Activated naive CD4-positive, alpha-beta T cell treated with anti-CD3 and anti-CD28 coated beads, Interleukin-2, amount 50 U/mL, for 72 hours (primary cell): ENCODE measurements around the gene SERPINA10. TPM values are rescaled to one million over a fixed set of nuclear protein-coding genes. Genes with fewer than 3 reads are reported as not detected.
"Not testable (repeated sequence)": the region's sequence is repeated elsewhere in the genome, so short reads cannot be mapped to it uniquely, and the experiment has no call there.

Experiments
- ATAC-seq, 2 donors: fragments of 150-1000 bp; cut with Tn5 transposase; 2 replicates each; pipeline ENCODE4 v1.10.0; 2021; ENCODE audit warnings: mild to moderate bottlenecking in 2 of 2, moderate library complexity in 2 of 2
- DNase-seq, 2 donors: peaks; one replicate each; pipeline ENCODE4 v3.0.0; 2021 to 2022; ENCODE audit warnings: low spot score in 2 of 2
- H3K27ac Mint-ChIP-seq, 2 donors: one replicate each; pipeline ENCODE4 v1.8.0; 2022; ENCODE audit warnings: mild to moderate bottlenecking in 2 of 2, mixed read lengths in 2 of 2
- H3K36me3 Mint-ChIP-seq, 2 donors: one replicate each; pipeline ENCODE4 v1.8.0; 2022; ENCODE audit warnings: mixed read lengths in 2 of 2
- H3K9me3 Mint-ChIP-seq, 2 donors: one replicate each; pipeline ENCODE4 v1.8.0; 2022; ENCODE audit warnings: mixed read lengths in 2 of 2
- total RNA-seq, 2 donors: library from RNA; stranded (reverse); gene quantifications; one replicate each; pipeline ENCODE4 v1.2.3, GENCODE V29; 2022

SERPINA10 gene
- total RNA-seq, 2 donors from 2014 or later = not detected

DNA sequence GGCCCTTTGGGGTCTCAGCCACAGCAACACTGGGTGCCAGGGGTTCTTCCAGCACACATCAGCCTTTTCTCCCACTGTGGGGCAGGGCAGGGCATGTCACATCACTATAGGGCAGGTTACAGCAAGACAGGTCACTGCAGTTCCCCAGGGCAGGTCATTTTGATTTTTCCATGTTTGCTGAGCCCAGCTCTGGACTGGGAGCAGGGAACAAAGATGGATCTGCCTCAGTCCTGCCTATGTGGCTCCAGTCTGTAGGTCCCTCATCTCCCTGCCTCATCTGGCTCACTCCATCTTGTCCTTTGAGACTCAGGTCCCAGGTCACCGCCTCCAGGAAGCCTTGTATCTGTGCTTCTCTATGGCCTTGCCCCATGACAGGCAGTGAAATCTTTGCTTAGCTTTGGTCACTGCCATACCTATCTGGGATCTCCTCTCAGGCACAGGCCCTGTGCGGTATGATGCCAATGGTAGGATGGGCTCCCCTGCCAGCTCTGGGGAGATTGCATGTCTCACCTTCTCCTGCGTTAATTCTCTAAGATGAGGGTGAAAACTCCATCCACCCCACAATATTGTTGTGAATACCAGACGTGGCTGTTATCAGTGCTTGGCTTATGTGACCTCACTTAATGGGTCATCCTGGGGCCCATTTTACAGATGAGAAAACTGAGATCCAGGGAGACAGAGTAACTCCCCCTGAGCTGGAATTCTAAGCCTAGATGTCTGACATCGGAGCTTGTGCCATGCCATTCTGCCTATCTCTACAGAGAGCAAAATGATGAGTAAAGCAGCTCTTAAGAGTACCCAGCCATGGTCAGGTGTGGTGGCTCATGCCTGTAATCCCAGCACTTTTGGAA is 28.6 kb upstream of the SERPINA10 start:
- Mint-ChIP-seq H3K27ac (peak overlapping the region in 1 of 2 donors; percentile 12), H3K36me3 (no peaks in the 10 kb centered on the region), H3K9me3 (no peaks in the 10 kb centered on the region)
- no peak for DNase-seq
- no peak for ATAC-seq

DNA sequence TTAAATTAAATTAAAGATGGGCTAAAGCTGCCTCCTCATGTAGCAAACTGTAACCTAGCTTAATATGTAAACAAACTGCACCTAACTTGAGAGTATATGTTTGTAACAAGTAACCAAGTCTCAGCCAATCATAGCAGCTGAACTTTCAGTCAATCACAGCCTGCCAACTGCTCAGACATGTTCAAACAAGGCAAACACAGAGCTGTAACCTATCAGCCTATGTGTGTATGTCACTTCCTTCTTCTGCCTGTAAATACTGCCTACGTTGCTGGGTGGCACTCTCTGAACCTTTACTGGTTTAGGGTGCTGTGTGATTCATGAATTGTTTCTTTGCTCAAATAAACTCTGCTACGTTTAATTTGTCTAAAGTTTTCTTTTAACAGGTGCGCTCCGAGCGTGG is 27.2 kb upstream of the SERPINA10 start:
- H3K9me3 Mint-ChIP-seq = no peaks in the 10 kb centered on the region
- no peaks in the 10 kb centered on the region for H3K36me3 Mint-ChIP-seq
- DNase-seq (no peak), ATAC-seq (no peak)
- H3K27ac Mint-ChIP-seq = no peak overlapping the region

DNA sequence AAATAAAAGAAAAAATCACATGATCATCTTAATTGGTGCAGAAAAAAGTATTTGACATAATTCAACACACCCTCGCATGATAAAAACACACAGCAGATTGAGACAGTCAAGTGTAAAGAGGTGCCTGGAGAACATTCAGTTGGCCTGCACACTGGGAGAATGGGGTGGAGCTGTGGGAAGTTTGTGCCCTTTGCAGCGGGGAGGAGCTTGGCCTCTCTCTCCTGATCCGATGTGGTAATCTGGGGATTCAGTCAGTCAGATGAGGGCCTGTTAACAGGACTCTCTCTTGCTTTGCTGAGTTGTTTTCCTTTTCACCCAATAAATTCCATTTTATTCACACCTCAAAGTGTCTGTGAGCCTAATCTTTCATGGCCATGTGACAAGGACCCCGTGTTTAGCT is 24.2 kb upstream of the SERPINA10 start:
- no peak for DNase-seq
- no peak for ATAC-seq
- Mint-ChIP-seq H3K36me3 (no peaks in the 10 kb centered on the region), H3K27ac (no peak overlapping the region), H3K9me3 (no peaks in the 10 kb centered on the region)

DNA sequence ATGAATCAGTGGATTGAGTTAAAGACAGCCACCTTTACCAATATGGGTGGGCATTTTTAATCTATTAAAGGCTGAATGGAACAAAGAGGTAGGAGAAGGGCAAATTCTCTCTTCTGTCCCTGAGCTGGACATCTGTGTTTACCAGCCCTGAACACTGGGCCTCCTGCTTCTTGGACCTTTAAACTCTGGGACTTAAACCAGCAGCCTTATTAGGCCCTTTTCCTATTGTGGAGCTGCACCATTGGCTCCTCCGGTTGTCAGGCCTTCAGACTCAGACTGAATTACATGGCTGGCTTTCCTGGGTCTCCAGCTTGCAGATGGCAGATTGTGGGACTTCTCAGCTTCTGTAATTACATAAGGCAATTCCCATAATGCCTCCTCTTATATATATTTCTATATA is 23.6 kb upstream of the SERPINA10 start:
- H3K36me3 Mint-ChIP-seq = no peaks in the 10 kb centered on the region
- H3K9me3 Mint-ChIP-seq = no peaks in the 10 kb centered on the region
- no peak overlapping the region for H3K27ac Mint-ChIP-seq
- DNase-seq (no peak), ATAC-seq (no peak)

DNA sequence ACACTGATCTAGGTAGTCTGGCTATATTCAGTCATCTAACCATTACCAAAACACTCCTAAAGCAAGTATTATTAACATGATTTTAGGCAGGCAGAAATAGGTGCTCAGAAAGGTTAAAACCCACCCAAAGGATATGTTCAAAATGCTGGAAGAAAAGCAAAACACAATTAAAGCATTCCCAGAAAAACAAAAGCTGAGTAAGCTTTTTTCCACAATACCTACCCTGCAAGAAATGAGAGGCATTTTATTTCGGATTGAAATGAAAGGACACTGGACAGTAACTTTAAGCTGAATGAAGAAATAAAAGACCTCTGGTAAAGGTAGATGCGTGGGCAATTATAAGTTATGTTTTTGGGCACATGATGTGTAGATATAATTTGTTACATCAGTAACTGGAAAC is 21.8 kb upstream of the SERPINA10 start:
- DNase-seq (no peak), ATAC-seq (no peak)
- H3K9me3 Mint-ChIP-seq = no peaks in the 10 kb centered on the region
- H3K36me3 Mint-ChIP-seq = no peaks in the 10 kb centered on the region
- no peak overlapping the region for H3K27ac Mint-ChIP-seq

DNA sequence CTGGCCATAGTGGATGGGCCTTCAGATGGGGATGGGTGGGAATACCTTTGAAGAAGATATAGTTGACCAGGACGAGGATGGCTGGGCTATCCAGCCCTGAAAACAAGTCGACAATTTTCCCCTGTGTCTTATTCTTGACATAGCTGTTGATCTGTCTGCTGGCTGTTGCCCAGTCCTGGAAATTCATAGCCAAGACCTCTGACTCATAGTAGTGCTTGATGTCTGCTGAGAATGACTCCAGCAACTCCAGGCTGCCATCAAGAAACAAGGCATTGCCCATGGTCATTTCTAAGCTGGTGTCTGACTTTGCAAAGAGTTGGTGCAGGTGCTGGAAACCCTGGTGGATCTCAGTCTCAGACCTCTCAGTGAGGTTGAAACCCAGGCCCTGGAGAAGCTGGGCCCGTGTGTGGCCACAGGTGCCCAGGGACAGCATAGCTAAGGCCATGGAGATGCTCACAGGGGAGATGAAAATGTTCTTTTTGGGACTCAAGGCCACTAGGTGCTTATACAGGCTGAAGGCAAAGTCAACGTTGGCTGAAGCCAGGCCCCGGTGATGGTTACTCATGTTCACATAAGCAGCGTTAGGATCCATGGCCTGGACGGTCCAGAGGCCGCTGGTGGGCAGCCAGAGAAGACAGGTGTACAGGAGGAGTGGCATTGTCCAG is 21.1 kb upstream of the SERPINA10 start:
- no peak for DNase-seq
- Mint-ChIP-seq H3K36me3 (no peaks in the 10 kb centered on the region), H3K9me3 (peaks cover 0 to 1% of the 10 kb centered on the region in 2 donors), H3K27ac (no peak overlapping the region)
- no peak for ATAC-seq

DNA sequence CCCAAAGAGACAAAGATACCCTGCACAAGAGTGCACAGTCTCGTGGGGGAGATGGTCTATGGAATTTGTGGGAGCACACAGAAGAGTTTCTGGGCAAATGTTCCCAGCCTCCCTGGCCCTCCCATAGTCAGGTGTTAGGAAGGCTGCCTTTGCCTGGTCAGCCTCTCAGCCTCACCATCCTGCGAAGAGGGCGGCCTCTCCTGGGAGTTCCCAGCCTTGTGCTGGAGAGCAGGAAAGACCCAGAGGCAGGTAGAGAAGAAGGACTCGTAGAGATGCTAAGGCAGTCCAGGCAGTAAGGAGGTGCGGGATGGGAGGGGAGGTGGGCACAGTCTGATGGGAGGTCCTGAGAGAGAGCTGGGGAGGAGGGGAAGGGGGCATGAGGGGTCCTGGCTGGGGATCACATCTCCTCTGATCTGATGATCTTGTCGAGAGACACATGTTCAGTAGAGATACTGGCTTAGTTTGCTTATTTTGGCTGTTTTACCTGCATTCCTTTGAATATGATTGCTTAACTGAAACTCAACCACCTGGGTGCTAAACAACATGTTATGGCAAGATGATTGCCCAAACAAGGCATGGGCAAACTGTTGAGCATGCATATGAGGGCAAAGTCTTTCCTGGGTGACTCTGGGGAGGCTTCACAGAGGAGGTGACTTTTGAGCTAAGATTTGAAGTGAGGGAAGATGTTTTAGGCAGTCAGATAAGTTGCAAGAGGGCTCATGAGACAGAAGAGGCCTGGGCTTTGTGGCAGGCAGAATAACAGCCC is 19.6 kb upstream of the SERPINA10 start:
- DNase-seq (no peak), ATAC-seq (no peak)
- H3K9me3 Mint-ChIP-seq = peaks cover 4 to 8% of the 10 kb centered on the region in 2 donors
- H3K36me3 Mint-ChIP-seq = no peaks in the 10 kb centered on the region
- H3K27ac Mint-ChIP-seq = no peak overlapping the region

DNA sequence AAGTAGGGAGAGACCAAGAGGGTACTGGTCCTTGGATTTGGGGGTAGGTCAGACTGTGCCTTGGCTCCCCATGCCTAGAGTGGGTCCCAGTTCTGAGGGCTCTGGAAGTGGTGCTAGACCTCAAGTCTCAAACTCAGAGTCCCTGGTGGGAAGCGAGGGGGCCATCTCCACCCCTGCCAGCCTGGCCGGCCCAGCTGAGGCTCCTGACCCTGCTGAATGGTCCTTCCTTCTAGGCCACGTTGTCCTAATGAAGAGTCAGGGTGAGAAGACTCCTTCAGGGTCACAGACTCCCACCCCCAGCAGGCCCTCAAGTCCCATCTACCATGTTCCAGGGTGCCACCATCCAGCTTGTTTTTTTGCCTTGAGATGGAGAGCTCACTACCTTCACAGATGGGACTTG is 17.2 kb upstream of the SERPINA10 start:
- Mint-ChIP-seq H3K36me3 (no peaks in the 10 kb centered on the region), H3K27ac (no peak overlapping the region), H3K9me3 (peaks cover 9 to 11% of the 10 kb centered on the region in 2 donors)
- no peak for DNase-seq
- ATAC-seq = no peak

DNA sequence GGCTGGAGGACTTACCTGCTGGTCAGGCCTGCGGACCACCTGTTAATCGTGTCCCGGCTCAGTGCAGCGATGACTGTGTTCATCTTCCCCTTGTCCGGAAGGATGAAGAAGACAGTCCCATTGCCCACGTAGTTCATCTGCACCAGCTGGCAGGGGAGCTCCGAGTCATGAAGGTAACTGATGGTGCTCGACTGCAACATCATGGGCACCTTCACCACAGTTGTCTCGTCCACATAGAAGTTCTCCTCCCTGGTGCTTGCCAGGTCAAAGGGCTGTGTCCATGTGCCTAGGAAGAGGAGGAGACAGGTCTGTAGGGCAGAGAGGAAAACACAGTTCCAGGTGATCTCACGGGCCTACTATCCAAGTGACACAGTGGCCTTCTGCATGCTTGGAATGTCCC is 16.7 kb upstream of the SERPINA10 start:
- DNase-seq (no peak), ATAC-seq (no peak)
- Mint-ChIP-seq H3K27ac (no peak overlapping the region), H3K36me3 (no peaks in the 10 kb centered on the region), H3K9me3 (peaks cover 9 to 11% of the 10 kb centered on the region in 2 donors)

DNA sequence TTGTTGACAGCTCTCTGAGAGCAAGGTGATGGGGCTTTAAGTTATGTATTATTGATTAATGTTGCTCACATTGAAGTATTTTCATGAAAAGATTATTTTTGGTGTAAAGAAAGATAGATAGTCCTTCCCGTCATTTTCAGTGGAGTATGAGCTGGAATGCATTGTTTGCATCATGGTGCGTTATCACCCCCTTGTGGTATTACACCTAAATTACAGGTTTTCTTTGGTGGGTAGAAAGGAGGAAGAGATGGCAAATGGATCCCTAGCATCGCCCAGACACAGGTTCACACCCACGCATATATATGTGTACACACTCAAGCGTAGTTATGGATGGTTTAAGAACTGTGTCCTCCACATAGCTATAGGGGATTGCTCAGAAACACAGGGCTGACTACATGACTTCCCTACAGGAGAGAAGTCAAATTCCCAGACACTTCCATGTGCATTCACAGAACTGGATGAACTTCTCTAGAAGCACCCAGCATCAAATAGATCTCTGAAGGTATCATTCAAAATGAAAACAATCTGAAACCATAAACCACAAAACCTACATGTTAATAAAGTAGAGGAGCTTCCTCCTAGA is 14.4 kb upstream of the SERPINA10 start:
- no peak for DNase-seq
- no peaks in the 10 kb centered on the region for H3K36me3 Mint-ChIP-seq
- H3K27ac Mint-ChIP-seq = no peak overlapping the region
- H3K9me3 Mint-ChIP-seq = peaks cover 9 to 11% of the 10 kb centered on the region in 2 donors
- no peak for ATAC-seq

DNA sequence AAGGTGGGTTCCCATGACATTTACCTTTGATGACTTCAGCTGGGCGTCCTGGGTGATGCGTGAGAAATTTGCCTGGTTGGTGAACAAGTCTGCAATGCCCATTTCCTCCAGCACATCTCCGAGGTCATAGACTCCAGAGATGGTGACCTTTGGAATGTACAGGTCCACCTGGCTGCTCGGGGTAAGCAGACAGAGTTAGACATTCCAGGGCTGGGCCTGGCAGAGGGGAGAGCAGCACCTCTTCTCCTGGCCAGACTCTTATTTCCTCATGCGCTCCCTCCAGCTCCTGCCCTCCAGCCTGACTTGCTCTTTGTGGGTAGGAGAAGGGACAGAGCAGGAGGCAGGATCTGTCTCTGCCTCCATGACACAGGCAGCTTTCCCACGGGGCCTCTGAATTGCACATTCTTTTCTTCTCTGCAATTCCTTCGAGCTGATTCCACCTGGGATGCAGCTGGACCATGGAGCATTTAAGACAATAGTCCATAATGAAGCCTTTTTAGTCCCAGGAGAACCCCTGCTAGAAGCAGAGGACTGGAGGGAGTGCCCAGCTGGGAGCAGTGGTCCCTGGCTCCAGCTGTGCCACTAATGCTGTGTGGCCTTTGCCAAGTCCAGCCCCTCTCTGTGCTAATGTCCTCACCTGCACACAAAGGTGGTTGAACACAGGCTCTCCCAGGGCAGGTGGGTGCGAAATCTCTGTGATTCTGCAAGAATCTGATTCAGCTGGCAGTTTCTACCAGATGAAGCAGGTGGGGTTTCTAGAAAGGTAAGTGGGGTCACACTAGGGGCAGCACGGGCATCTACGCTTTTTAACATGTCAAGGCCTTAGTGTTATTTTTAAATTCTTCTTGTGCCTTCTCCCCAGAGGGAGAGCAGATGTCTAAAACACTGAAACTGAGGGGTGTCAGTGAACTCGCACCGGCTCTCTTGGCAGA is 13.2 kb upstream of the SERPINA10 start:
- DNase-seq = no peak
- Mint-ChIP-seq H3K27ac (no peak overlapping the region), H3K36me3 (no peaks in the 10 kb centered on the region), H3K9me3 (peaks cover 9 to 11% of the 10 kb centered on the region in 2 donors)
- ATAC-seq = no peak

DNA sequence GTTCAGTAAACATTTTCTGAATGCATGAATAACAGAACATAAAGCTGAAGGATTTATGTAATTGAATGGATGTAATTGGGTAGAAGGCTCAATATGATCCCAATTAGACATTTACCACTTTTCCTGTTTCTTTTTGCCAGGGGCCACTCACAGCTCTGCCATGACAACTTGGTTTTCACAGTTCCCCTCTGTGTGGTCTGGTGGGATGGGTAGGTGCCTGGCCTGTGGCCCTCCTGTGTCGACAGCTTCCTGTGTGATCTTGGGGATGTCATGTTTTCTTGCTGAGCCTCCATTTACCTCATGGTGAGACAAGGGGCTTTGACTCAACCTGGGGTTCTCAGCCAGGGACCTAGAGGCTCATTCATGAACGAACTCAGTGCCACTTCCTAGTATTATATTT is 12.6 kb upstream of the SERPINA10 start:
- Mint-ChIP-seq H3K9me3 (peaks cover 9 to 11% of the 10 kb centered on the region in 2 donors), H3K27ac (no peak overlapping the region), H3K36me3 (no peaks in the 10 kb centered on the region)
- DNase-seq (no peak), ATAC-seq (no peak)

DNA sequence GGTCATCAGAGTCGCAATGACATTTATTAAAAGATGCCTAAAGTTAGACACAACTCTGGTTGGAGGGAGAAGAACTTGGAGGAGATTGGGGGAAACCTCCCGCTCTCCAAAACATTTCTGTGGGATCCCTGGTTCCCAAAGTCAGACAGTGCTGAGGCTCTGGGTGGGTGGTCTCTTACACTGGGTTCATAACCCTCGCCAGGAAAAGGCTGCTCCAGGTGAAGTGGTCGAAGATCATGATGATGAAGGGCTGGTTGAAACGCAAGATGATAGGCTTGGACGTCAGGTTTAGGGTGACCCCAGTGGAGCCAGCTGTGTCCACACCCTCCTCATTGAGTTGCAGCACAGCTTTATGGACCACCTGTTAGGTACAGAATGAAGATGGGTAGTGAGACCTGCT is 11.2 kb upstream of the SERPINA10 start:
- DNase-seq = no peak
- Mint-ChIP-seq H3K9me3 (peaks cover 9 to 11% of the 10 kb centered on the region in 2 donors), H3K27ac (no peak overlapping the region), H3K36me3 (no peaks in the 10 kb centered on the region)
- ATAC-seq = no peak

DNA sequence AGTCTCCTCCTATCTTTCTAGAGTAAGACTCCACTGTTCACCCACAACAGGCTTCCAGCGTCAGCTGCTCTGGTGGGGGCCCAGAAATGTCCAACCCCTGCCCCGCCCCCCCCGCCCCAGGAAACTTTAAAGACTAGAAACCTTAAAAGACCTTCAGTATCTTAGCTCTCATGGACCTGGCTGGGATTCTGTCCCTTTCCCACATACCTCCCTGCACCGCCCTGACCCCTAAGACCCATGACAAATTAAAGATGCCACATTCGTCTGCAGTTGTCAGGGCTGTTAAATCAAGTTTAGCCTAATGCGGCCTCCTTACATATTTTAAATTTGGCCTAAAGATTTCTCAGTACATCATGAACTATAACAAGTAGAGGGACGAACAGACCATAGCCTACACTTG is 10.0 kb upstream of the SERPINA10 start:
- Mint-ChIP-seq H3K9me3 (peaks cover 4 to 8% of the 10 kb centered on the region in 2 donors), H3K27ac (no peak overlapping the region), H3K36me3 (no peaks in the 10 kb centered on the region)
- no peak for DNase-seq
- ATAC-seq = no peak

DNA sequence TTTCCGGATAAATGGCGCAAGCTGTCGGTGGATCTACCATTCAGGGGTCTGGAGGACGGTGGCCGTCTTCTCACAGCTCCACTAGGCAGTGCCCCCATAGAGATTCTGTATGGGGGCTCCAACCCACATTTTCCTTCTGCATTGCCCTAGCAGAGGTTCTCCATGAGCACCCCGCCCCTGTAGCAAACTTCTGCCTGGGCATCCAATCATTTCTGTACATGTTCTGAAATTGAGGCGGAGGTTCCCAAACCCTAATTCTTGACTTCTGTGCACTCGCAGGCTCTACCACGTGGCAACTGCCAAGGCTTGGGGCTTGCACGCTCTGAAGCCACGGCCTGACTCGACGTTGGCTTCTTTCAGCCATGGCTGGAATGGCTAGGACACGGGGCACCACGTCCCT is 5.1 kb upstream of the SERPINA10 start:
- Mint-ChIP-seq H3K27ac (no peak overlapping the region), H3K36me3 (peaks cover 0 to 5% of the 10 kb centered on the region in 2 donors), H3K9me3 (peaks cover 0 to 6% of the 10 kb centered on the region in 2 donors)
- ATAC-seq (no peak), DNase-seq (no peak)

DNA sequence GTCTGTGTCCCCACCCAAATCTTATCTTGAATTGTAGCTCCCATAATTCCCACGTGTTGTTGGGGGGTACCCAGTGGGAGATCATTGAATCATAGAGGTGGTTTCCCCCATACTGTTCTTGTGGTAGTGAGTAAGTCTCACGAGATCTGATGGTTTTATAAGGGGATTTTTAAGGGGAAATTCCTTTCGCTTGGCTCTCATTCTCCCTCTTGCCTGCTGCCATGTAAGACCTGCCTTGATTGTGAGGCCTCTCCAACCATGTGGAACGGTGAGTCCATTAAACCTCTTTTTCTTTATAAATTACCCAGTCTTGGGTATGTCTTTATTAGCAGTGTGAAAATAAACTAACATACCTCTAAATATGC is 3.1 kb upstream of the SERPINA10 start:
- H3K36me3 Mint-ChIP-seq, H3K27ac Mint-ChIP-seq, DNase-seq, H3K9me3 Mint-ChIP-seq: not testable (repeated sequence)
- peak; percentile 13 to 56 for ATAC-seq
